Measurements from ENCODE around the gene SPTBN2.

The SPTBN2 gene

GRCh38 chr11:66705587-66706335 is 23.3 kb downstream of the SPTBN2 start:
- no peak for DNase-seq (ENCODE audit: low read depth in 2 of 3, low spot score in 1 of 3)

GRCh38 chr11:66704659-66705360 is 24.2 kb downstream of the SPTBN2 start:
- DNase-seq (ENCODE audit: low read depth in 2 of 3, low spot score in 1 of 3): no peak

GRCh38 chr11:66701432-66702240 is 27.4 kb downstream of the SPTBN2 start:
- DNase-seq (ENCODE audit: low read depth in 2 of 3, low spot score in 1 of 3): no peak

GRCh38 chr11:66700742-66701141 is 28.3 kb downstream of the SPTBN2 start:
- no peak for DNase-seq (ENCODE audit: low read depth in 2 of 3, low spot score in 1 of 3)

- no peak for DNase-seq (ENCODE audit: low read depth in 2 of 3, low spot score in 1 of 3)
Measured at GRCh38 chr11:66700337-66700736, 28.7 kb downstream of the SPTBN2 start.

GRCh38 chr11:66698491-66698890 is 30.5 kb downstream of the SPTBN2 start:
- DNase-seq (ENCODE audit: low read depth in 2 of 3, low spot score in 1 of 3): no peak

- no peak for DNase-seq (ENCODE audit: low read depth in 2 of 3, low spot score in 1 of 3)
Measured at GRCh38 chr11:66697988-66698387, 31.0 kb downstream of the SPTBN2 start.

- DNase-seq (ENCODE audit: low read depth in 2 of 3, low spot score in 1 of 3): no peak
Measured at GRCh38 chr11:66696146-66696545, 32.9 kb downstream of the SPTBN2 start.

- DNase-seq (ENCODE audit: low read depth in 2 of 3, low spot score in 1 of 3): peak; percentile 70 to 86 (median 78)
Measured at GRCh38 chr11:66694732-66695207, 34.2 kb downstream of the SPTBN2 start.

- no peak for DNase-seq (ENCODE audit: low read depth in 2 of 3, low spot score in 1 of 3)
Measured at GRCh38 chr11:66694056-66694410, 35.0 kb downstream of the SPTBN2 start.

- no peak for DNase-seq (ENCODE audit: low read depth in 2 of 3, low spot score in 1 of 3)
Measured at GRCh38 chr11:66693356-66694055, 35.5 kb downstream of the SPTBN2 start.

- DNase-seq (ENCODE audit: low read depth in 2 of 3, low spot score in 1 of 3): no peak
Measured at GRCh38 chr11:66692871-66693331, 36.1 kb downstream of the SPTBN2 start.

- DNase-seq (ENCODE audit: low read depth in 2 of 3, low spot score in 1 of 3): no peak
Measured at GRCh38 chr11:66692446-66692845, 36.6 kb downstream of the SPTBN2 start.

GRCh38 chr11:66691311-66691980 is 37.6 kb downstream of the SPTBN2 start:
- DNase-seq (ENCODE audit: low read depth in 2 of 3, low spot score in 1 of 3): no peak

- DNase-seq (ENCODE audit: low read depth in 2 of 3, low spot score in 1 of 3): no peak
Measured at GRCh38 chr11:66689661-66690590, 39.1 kb downstream of the SPTBN2 start.

GRCh38 chr11:66688561-66689534 is 40.2 kb downstream of the SPTBN2 start:
- no peak for DNase-seq (ENCODE audit: low read depth in 2 of 3, low spot score in 1 of 3)

GRCh38 chr11:66687831-66688281 is 41.2 kb downstream of the SPTBN2 start:
- no peak for DNase-seq (ENCODE audit: low read depth in 2 of 3, low spot score in 1 of 3)

All from stimulated activated CD4-positive, alpha-beta T cell treated with anti-CD3 and anti-CD28 coated beads, Interleukin-12 subunit alpha, Interleukin-12 subunit beta, amount 100 ng/mL, for 48 hours (primary cell).